Measurements from ENCODE around the gene NR1I2.

The NR1I2 gene

GRCh38 chr3:119781330-119782198, at the start of gene NR1I2:
Gene NR1I2, plus strand, starts transcription at chr3:119782101.
- DNase-seq = no peak

GRCh38 chr3:119733812-119734211, 48.1 kb upstream of the NR1I2 start:
- no peak for DNase-seq

- no peak for DNase-seq
Observed at GRCh38 chr3:119738741-119739140, 43.2 kb upstream of the NR1I2 start.

- no peak for DNase-seq
Observed at GRCh38 chr3:119741657-119742590, 40.0 kb upstream of the NR1I2 start.

GRCh38 chr3:119743921-119744320, 38.0 kb upstream of the NR1I2 start:
- DNase-seq = no peak

- DNase-seq = no peak
Observed at GRCh38 chr3:119745942-119746341, 36.0 kb upstream of the NR1I2 start.

- no peak for DNase-seq
Observed at GRCh38 chr3:119746423-119746822, 35.5 kb upstream of the NR1I2 start.

GRCh38 chr3:119747357-119747756, 34.5 kb upstream of the NR1I2 start:
- DNase-seq = no peak

GRCh38 chr3:119748991-119749390, 32.9 kb upstream of the NR1I2 start:
- no peak for DNase-seq

GRCh38 chr3:119751423-119751822, 30.5 kb upstream of the NR1I2 start:
- DNase-seq = no peak

- no peak for DNase-seq
Observed at GRCh38 chr3:119759962-119760361, 21.9 kb upstream of the NR1I2 start.

GRCh38 chr3:119762876-119763275, 19.0 kb upstream of the NR1I2 start:
- DNase-seq = no peak

GRCh38 chr3:119763466-119763865, 18.4 kb upstream of the NR1I2 start:
- DNase-seq = no peak

GRCh38 chr3:119765239-119765638, 16.7 kb upstream of the NR1I2 start:
- no peak for DNase-seq

GRCh38 chr3:119767936-119768601, 13.8 kb upstream of the NR1I2 start:
- DNase-seq = no peak

- DNase-seq = no peak
Observed at GRCh38 chr3:119768668-119769393, 13.1 kb upstream of the NR1I2 start.

- DNase-seq = no peak
Observed at GRCh38 chr3:119769394-119770149, 12.3 kb upstream of the NR1I2 start.

GRCh38 chr3:119774444-119774843, 7.5 kb upstream of the NR1I2 start:
- no peak for DNase-seq

- DNase-seq = no peak
Observed at GRCh38 chr3:119776304-119776703, 5.6 kb upstream of the NR1I2 start.

GRCh38 chr3:119778176-119778575, 3.7 kb upstream of the NR1I2 start:
- DNase-seq = no peak

- no peak for DNase-seq
Observed at GRCh38 chr3:119778811-119779210, 3.1 kb upstream of the NR1I2 start.
